Measurements from ENCODE around the gene NPL.

- TF ChIP-seq RAD21 (IDR thresholded peaks at IDR 0.05; ENCODE audit: low read depth) (no peak), NFIC (IDR thresholded peaks at IDR 0.05) (no peak), FOXM1 (IDR thresholded peaks at IDR 0.05; ENCODE audit: borderline replicate concordance, low read depth) (no peak), CEBPB (IDR thresholded peaks at IDR 0.05) (no peak), REST (IDR thresholded peaks at IDR 0.05; ENCODE audit: low read depth) (no peak), CREB1 (IDR thresholded peaks at IDR 0.05; ENCODE audit: low read depth) (no peak), ZBTB7A (IDR thresholded peaks at IDR 0.05; ENCODE audit: low read depth) (no peak)
Measured at GRCh38 chr1:182770232-182770631, 19.3 kb upstream of the NPL start.

Measured in Ishikawa (cell line).